ENCODE data around the gene KIF4A.

Gene KIF4A

GRCh38 chrX:70455366-70456202 lies 165.7 kb downstream of the KIF4A start:
- H3K4me3 ChIP-seq (ENCODE audit: low read length) = peak overlapping the region; percentile 61
- DNase-seq (ENCODE audit: low read depth, low spot score) = no peak

- DNase-seq (ENCODE audit: low read depth, low spot score) = no peak
- H3K4me3 ChIP-seq (ENCODE audit: low read length) = no peak overlapping the region
These were observed 166.4 kb downstream of the KIF4A start for GRCh38 chrX:70456256-70456655.

- no peak overlapping the region for H3K4me3 ChIP-seq (ENCODE audit: low read length)
- no peak for DNase-seq (ENCODE audit: low read depth, low spot score)
These were observed 171.1 kb downstream of the KIF4A start for GRCh38 chrX:70461026-70461425.

GRCh38 chrX:70464051-70464450 lies 174.1 kb downstream of the KIF4A start:
- no peak for DNase-seq (ENCODE audit: low read depth, low spot score)
- no peak overlapping the region for H3K4me3 ChIP-seq (ENCODE audit: low read length)

GRCh38 chrX:70466968-70467367 lies 177.1 kb downstream of the KIF4A start:
- no peak for DNase-seq (ENCODE audit: low read depth, low spot score)
- H3K4me3 ChIP-seq (ENCODE audit: low read length) = no peak overlapping the region

GRCh38 chrX:70468709-70469108 lies 178.8 kb downstream of the KIF4A start:
- no peak for DNase-seq (ENCODE audit: low read depth, low spot score)
- no peak overlapping the region for H3K4me3 ChIP-seq (ENCODE audit: low read length)

Data from Jurkat, Clone E6-1 (cell line).